Panc1 (cell line): ENCODE measurements around the gene DENND11. TPM values are rescaled to one million over a fixed set of nuclear protein-coding genes. Genes with fewer than 3 reads are reported as not detected.

Experiments
- ATAC-seq: fragments of 200-7000 bp; cut with Tn5 transposase; 2 replicates; pipeline ENCODE4 v1.9.1; 2020; ENCODE audit warnings: mild to moderate bottlenecking, moderate library complexity
- BruUV-seq: library from RNA; stranded (reverse); fragments of 400-500 nt; replicated peaks from 2 replicates; lab custom pipeline; 2021; lab: Mats Ljungman, UMichigan
- CTCF ChIA-PET: fragments of 300-600 bp; sonication (Branson Sonifier 250); formaldehyde crosslinking; loops from one replicate; lab custom pipeline; 2022; ENCODE audit warnings: antibody characterized with exemption; lab: Charles Lee
- POLR2A ChIA-PET: fragments of 300-600 bp; sonication (Branson Sonifier 250); formaldehyde crosslinking; loops from one replicate; lab custom pipeline; 2022; ENCODE audit warnings: antibody characterized with exemption; lab: Charles Lee
- DNase-seq: peaks from one replicate; pipeline ENCODE4 v3.0.0-alpha.2; 2010; ENCODE audit warnings: low read depth, low spot score
- H3K27ac ChIP-seq: 2 replicates; pipeline ENCODE4 v1.5.1; 2011; ENCODE audit warnings: mild to moderate bottlenecking, low read length, inconsistent platforms
- H3K27me3 ChIP-seq: fragments of 200-500 bp; sonication (Bioruptor generic); 2 replicates; pipeline ENCODE4 v1.6.0; 2014; ENCODE audit warnings: low read length, inconsistent platforms; ENCODE audit not compliant: control insufficient read depth, insufficient read depth
- H3K36me3 ChIP-seq: fragments of 200-500 bp; sonication (Bioruptor generic); 2 replicates; pipeline ENCODE4 v1.5.1; 2014; ENCODE audit warnings: inconsistent platforms, mild to moderate bottlenecking, low read length, moderate library complexity; ENCODE audit not compliant: control insufficient read depth, insufficient read depth
- H3K4me1 ChIP-seq: 2 replicates; pipeline ENCODE4 v1.5.1; 2011; ENCODE audit warnings: inconsistent platforms, mild to moderate bottlenecking, low read length, moderate library complexity; ENCODE audit not compliant: control insufficient read depth, insufficient read depth
- H3K4me3 ChIP-seq, 2 experiments: 2 replicates each; pipeline ENCODE4 v1.5.1; 2011 to 2012; ENCODE audit warnings: low read depth in 2 of 2, low read length in 2 of 2, mild to moderate bottlenecking in 2 of 2, inconsistent platforms in 1 of 2, moderate library complexity in 1 of 2
- H3K9me3 ChIP-seq: fragments of 200-500 bp; sonication (Bioruptor generic); 2 replicates; pipeline ENCODE4 v1.5.1; 2014; ENCODE audit warnings: low read depth, mild to moderate bottlenecking, inconsistent platforms, low read length, moderate library complexity; ENCODE audit not compliant: control insufficient read depth, insufficient read depth
- CTCF ChIP-seq: fragments of 450-650 bp; IDR thresholded peaks from 2 replicates; pipeline ENCODE4 v1.5.1; 2017; ENCODE audit warnings: mild to moderate bottlenecking
- POLR2AphosphoS5 ChIP-seq: IDR thresholded peaks from 2 replicates; pipeline ENCODE4 v1.6.1; 2012; ENCODE audit warnings: mild to moderate bottlenecking, low read depth, low read length, moderate library complexity
- SIN3A ChIP-seq: IDR thresholded peaks from 2 replicates; pipeline ENCODE4 v1.6.1; 2012; ENCODE audit warnings: low read depth, mild to moderate bottlenecking, low read length, moderate library complexity, borderline replicate concordance; ENCODE audit not compliant: insufficient read depth
- TCF7L2 ChIP-seq: IDR thresholded peaks from 2 replicates; pipeline ENCODE4 v1.6.1; 2011; ENCODE audit warnings: mild to moderate bottlenecking, low read depth, low read length, inconsistent platforms
- in situ Hi-C: cut with HindIII; loops from 2 replicates; pipeline ENCODE4 v1.10.0; 2016; ENCODE audit warnings: low sequenced_read_pairs, low pct_unique_long_range_greater_than_20kb
- intact Hi-C: fragments of 100-400 bp; cut with micrococcal nuclease; formaldehyde crosslinking; loops from one replicate; pipeline ENCODE4 v1.10.0; 2022; ENCODE audit not compliant: unreplicated experiment
- total RNA-seq: library from RNA; stranded (reverse); gene quantifications from one replicate; pipeline ENCODE4 v1.2.1, GENCODE V29; 2021; ENCODE audit not compliant: unreplicated experiment
- TF ChIP-seq, protein P1 (sequence below), 2 experiments: IDR thresholded peaks; 2 replicates each; pipeline ENCODE4 v1.6.1; 2011 to 2012; ENCODE audit warnings: low read depth in 2 of 2, control low read depth in 1 of 2, low read length in 1 of 2, mild to moderate bottlenecking in 1 of 2, moderate library complexity in 1 of 2; ENCODE audit not compliant: insufficient read depth in 1 of 2

DENND11 gene
- total RNA-seq, 1 experiment from 2014 or later = 10.4 TPM

- POLR2A ChIA-PET = no interaction called here
- in situ Hi-C loops = no loop called here
- no peak for DNase-seq
- Histone ChIP-seq H3K4me1 (peaks cover 3% of the 10 kb centered on the region; the same call in 1 of the 2 replicates), H3K27me3 (peaks cover 10% of the 10 kb centered on the region), H3K4me3 (no peak overlapping the region), H3K27ac (no peak overlapping the region), H3K9me3 (no peaks in the 10 kb centered on the region), H3K36me3 (no peaks in the 10 kb centered on the region)
- intact Hi-C loops = no loop called here
- no TSS peak for BruUV-seq
- CTCF ChIA-PET = no interaction called here
- TF ChIP-seq TCF7L2 (no peak), CTCF (no peak), POLR2AphosphoS5 (no peak), SIN3A (no peak)
- TF ChIP-seq, protein P1, sequence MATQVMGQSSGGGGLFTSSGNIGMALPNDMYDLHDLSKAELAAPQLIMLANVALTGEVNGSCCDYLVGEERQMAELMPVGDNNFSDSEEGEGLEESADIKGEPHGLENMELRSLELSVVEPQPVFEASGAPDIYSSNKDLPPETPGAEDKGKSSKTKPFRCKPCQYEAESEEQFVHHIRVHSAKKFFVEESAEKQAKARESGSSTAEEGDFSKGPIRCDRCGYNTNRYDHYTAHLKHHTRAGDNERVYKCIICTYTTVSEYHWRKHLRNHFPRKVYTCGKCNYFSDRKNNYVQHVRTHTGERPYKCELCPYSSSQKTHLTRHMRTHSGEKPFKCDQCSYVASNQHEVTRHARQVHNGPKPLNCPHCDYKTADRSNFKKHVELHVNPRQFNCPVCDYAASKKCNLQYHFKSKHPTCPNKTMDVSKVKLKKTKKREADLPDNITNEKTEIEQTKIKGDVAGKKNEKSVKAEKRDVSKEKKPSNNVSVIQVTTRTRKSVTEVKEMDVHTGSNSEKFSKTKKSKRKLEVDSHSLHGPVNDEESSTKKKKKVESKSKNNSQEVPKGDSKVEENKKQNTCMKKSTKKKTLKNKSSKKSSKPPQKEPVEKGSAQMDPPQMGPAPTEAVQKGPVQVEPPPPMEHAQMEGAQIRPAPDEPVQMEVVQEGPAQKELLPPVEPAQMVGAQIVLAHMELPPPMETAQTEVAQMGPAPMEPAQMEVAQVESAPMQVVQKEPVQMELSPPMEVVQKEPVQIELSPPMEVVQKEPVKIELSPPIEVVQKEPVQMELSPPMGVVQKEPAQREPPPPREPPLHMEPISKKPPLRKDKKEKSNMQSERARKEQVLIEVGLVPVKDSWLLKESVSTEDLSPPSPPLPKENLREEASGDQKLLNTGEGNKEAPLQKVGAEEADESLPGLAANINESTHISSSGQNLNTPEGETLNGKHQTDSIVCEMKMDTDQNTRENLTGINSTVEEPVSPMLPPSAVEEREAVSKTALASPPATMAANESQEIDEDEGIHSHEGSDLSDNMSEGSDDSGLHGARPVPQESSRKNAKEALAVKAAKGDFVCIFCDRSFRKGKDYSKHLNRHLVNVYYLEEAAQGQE (IDR thresholded peaks at IDR 0.05; ENCODE audit: insufficient read depth in 1 of 2, low read depth in 2 of 2, low read length in 1 of 2) = no peak
- no peak for ATAC-seq
Observed at GRCh38 chr7:141704741-141705140, 2.8 kb upstream of the DENND11 start.

- no peak for TF ChIP-seq POLR2AphosphoS5
- no peak for TF ChIP-seq TCF7L2
- no peak for TF ChIP-seq CTCF
- no peak for TF ChIP-seq SIN3A
- TF ChIP-seq, protein P1 (IDR thresholded peaks at IDR 0.05; ENCODE audit: insufficient read depth in 1 of 2, low read depth in 2 of 2, low read length in 1 of 2) = no peak
- in situ Hi-C loops (no loop called here), intact Hi-C loops (no loop called here)
- Histone ChIP-seq H3K27ac (no peak overlapping the region), H3K4me3 (no peak overlapping the region), H3K36me3 (no peaks in the 10 kb centered on the region), H3K9me3 (no peaks in the 10 kb centered on the region), H3K4me1 (peaks cover 3% of the 10 kb centered on the region; the same call in 1 of the 2 replicates), H3K27me3 (peaks cover 10% of the 10 kb centered on the region)
- BruUV-seq = no TSS peak
- DNase-seq (no peak), ATAC-seq (no peak)
- CTCF ChIA-PET = no interaction called here
- POLR2A ChIA-PET = no interaction called here
Observed at GRCh38 chr7:141704112-141704511, 2.1 kb upstream of the DENND11 start.
